PC-3 (cell line): ENCODE results near the gene TRMT112.

Source experiments
- EZH2 ChIP-seq: fragments of 300-600 bp; sonication (generic); IDR thresholded peaks from one replicate; pipeline ENCODE4 v1.6.1; 2017; ENCODE audit warnings: antibody characterized with exemption, mild to moderate bottlenecking, low read length; ENCODE audit not compliant: unreplicated experiment
- TF ChIP-seq, protein P1 (sequence below): fragments of 300-600 bp; sonication (generic); conservative IDR thresholded peaks from 2 replicates; pipeline ENCODE4 v1.5.1; 2017; ENCODE audit warnings: antibody characterized with exemption, low read depth, mild to moderate bottlenecking, low read length

- TF ChIP-seq, protein P1, sequence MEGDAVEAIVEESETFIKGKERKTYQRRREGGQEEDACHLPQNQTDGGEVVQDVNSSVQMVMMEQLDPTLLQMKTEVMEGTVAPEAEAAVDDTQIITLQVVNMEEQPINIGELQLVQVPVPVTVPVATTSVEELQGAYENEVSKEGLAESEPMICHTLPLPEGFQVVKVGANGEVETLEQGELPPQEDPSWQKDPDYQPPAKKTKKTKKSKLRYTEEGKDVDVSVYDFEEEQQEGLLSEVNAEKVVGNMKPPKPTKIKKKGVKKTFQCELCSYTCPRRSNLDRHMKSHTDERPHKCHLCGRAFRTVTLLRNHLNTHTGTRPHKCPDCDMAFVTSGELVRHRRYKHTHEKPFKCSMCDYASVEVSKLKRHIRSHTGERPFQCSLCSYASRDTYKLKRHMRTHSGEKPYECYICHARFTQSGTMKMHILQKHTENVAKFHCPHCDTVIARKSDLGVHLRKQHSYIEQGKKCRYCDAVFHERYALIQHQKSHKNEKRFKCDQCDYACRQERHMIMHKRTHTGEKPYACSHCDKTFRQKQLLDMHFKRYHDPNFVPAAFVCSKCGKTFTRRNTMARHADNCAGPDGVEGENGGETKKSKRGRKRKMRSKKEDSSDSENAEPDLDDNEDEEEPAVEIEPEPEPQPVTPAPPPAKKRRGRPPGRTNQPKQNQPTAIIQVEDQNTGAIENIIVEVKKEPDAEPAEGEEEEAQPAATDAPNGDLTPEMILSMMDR, result no peak
- TF ChIP-seq EZH2, result no peak
These were observed 31.6 kb upstream of the TRMT112 start for GRCh38 chr11:64349025-64349387.
